HuH-7.5 (cell line): Measurements from ENCODE around the gene KIAA0040.
A peak's percentile ranks its signal among the peaks of the same experiment; 100 is the strongest.

Experiments
- DNase-seq: peaks from one replicate; pipeline ENCODE4 v3.0.0; 2011; ENCODE audit warnings: low spot score

The KIAA0040 gene

DNA sequence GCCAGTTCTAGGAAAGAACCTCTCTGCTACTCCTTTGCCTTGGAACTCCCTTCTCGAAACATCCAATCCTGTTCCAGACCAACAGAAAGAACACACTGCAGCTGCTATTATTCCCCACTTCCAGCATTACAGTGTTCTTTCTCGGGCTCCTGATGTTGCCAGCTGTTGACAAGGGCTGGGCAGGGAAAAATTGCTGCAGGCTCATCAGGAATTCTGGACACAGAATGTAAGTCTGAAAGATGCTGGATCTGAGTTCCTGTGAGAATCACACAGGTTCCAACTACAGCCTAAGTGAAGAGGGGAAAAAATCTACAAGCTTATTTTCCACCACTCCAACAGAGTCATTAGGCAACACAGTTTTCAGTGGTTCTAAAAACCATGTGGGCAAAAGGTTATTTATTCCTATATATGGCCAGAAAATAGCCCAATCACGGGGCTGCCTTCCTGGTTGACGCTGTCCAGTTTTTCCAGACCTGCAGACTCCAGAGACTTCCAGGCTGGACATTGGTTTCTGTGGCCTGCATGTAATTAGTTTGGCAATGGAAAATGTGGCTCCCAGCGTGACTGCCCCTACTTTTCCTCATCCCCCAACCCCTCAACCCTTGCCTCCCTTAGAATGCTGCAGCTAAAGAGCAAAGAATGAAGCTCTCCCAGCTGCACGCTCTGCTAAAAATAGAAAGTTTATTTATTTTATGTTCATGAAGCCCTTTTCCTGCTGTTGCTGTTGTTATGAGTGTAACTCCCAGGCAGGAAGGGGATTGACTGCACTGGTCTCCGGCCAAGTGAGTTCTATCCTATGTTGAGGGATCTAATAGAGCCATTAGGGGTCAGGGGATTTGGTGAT, 8.3 kb upstream of the KIAA0040 start:
- no peak for DNase-seq

DNA sequence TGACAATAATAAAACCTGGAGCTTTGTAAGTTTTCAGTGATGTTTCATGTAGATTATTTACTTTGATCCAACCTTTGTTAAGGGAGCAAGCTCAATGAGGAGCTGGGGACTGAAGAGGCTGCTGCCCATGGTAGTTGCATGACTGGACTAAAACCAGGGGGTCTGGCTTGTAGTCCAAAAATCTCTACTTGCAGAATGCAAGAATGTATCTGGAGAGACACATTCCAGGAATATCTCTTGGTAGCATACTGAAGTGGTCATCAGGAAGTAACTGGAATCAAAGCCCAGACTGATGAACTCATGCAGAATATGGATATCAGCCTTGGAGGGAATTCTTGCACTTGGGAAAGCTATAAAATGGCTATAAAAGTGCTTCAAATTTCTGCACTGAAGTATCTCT, 5.8 kb upstream of the KIAA0040 start:
- no peak for DNase-seq

DNA sequence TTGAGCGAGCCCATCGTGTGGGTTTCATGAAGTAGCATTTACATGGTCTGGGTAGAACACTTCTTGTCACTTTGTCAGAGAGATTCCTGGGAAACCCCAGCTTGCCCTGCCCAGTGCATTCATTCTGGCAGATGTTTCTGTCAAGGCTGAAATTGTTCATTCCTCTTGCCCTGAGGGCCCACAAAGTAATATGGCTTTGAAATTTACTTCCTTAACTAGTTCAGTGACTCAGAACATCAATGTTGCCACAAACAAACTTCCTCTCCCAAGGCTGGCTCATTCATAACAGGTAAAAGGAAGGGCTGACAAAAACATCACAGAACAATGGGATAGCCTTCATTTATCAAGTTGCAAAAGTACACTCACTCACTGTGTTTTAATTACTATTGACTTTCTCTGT, 5.0 kb upstream of the KIAA0040 start:
- no peak for DNase-seq

DNA sequence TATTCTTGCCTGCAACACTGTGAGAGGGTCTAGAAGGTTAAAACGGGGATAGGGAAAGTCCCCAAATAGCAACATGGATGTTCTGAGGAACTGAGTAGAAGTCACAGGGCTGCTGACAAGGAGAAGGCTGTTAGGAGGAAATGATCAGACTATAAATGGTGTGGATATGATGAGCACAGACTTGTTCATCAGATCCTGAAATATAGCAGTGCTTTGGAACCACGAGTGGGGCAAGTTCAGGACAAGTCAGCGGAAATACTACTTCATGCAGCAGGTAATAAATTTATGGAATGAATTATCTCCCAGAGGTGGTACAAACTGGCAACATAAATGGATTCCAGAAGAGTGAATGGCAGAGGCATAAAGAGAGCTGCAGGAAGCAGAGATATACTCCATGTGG, 3.2 kb upstream of the KIAA0040 start:
- DNase-seq, result no peak

DNA sequence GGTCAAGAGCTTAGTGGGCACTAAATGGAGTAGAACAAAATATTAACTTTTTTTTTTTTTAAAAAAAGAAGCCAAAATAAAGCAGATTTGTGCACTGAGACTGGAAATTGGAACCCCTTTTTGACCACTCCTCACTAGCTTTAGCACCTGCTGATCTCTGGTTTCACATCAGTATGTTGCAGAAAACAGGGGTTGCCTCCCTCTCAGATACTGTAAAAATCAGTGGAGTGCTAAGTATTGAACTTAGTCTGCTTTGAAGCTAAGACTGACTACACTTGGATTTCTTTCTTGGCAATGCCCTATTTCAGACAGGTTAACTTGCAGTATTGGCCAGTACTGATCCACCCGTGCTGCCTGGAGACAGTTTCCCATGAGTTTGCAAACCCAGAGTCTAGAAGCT, 2.7 kb upstream of the KIAA0040 start:
- no peak for DNase-seq

DNA sequence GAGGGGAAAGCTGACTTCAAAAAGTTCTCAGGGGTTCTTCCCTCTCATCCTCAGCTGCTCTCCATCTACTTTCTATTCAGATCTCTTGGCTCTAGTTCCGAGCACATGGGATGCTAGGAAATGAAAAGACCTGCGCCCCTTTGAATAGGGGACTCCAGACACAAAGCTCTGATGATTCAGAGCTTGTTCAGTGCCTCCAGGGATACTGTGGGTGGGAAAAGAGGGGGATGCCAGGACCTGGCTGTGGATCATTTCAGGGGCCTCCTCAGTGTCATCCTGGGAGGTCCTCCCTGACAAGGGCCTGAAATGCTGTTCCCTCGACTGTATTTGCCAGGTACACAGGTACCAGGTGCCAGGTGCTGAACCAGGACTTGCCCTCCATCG, 943 bp upstream of the KIAA0040 start:
- no peak for DNase-seq

DNA sequence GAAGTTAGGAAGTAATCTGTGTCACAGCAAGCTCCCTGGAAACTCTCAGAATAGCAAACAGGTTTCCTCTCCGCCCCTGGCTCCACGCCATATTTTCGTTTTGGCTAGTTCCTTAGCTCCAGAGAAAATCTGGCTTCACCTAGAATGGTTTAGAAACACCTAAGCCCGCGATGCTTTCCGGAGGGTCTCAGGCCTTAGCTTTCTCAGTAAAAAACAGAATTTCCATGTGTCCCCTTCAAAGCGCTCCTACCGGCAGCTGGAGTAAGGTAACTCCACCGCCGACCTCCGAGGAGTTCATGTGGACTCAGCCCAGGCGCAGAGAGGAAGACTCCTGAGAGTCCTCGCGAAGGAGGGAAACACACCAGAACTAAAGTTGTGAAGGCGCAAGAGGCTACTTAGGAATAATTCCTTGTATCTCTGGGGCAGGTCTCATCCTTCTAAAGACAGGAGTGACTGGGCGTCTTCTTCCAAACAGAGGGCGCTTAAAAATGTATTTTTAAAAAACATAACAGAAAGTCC, 406 bp downstream of the KIAA0040 start:
- peak; percentile 33 for DNase-seq

DNA sequence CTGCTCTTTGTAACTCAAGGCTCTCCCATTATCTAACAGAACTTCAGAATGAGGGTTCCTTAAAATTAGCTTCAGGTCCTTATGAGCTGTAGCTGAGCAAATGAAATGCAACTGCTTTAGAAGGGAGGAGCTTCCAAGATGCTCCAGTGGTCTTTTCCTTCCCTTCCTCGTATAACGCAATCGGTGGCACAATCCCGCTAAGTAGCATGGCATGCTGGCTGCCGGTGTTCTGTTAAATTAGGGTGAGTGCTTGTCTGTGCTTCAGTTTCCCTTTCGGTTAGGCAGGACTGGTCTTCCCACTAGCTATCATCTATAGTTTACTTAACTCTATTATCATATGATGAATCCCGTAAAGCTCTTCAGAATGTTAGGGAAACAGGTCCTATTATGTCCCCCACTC, 917 bp downstream of the KIAA0040 start:
- DNase-seq, result no peak

DNA sequence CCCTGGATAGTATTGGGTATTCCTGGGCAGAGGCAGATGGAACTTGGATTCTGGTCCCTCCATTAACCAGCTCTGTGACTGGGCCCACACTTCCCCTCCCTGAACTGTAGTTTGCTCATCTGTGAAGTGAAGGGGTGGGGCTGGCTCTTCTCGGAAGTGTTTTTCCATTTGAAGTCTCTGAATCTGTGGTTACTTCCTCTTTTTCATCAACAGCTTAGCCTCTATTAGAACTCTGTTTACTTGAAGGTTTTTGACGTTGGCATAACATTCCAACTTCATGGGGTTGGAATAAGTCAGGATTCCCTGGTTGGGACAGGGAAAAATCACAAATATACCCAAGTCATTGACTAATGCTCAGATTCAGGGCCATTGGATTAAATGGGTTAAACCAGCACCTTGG, 3.6 kb downstream of the KIAA0040 start:
- DNase-seq, result no peak

DNA sequence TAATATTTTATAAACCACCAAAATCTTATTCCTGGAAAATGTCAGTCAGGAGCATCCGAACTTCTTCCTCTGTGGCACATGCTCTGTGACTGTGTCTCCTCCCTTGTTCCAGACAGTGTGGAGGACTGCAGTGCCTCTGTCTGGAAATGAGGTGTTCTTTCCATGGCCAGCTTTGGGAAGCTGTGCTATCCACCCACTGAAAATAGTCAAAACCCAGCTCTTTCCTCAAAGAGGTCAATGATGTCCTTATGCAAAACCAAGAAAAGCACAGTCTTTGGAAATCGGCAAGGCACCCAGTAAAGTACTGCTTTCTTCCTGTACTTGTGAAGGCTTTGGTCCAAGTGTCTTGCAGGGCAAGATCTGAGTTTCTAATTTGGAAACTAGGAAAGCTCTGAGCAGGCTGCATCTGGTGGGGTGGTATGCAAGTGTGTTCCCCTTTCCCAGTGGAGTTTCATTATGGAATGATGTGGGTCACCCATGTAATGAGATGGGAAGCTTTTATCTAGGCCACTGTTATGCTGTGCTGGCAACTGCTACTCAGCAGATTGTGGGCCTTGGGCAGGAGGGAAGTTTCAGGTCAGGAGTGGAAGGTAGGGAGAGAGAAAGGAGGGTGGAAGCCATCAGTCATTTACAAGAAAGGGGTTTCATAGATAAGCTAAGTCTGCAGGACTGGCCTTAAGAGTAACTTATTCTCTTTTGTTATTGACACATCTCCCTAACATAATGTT, 6.0 kb downstream of the KIAA0040 start:
- no peak for DNase-seq

DNA sequence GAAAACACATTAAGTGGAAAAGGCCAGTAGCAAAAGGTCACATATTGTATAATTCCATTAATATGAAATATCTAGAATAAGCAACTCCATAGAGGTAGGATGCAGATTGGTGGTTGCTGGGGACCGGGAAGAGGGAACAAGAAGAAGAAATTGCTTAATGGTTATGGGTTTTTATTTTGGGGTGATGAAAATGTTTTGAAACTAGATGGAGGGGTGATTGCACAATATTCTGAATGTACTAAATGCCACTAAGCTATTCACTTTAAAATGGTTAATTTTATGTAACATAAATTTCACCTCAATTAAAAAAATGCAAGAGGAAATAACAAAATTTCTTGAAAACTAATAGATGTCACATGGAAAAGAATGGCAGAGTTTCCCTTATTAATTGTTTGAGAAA, 6.7 kb downstream of the KIAA0040 start:
- no peak for DNase-seq

DNA sequence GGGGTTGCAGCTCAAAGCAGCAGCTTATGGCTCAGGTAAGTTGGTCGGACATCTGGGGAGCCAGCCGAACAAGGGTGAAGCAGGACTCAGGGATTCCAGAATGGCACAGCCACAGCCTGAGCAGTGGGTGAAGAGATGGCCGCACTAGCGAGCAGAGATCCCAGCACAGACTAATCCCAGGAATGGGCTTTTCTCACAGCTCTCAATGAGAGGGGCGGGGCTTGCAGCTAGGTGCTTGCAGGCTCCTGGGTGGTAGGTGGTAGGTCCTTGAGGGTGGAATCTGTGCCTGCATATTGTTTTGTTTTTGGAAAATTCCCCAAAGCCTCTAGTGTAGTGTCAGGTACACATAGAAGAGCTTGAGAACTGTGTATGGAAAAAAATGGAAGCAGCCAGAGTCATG, 9.0 kb downstream of the KIAA0040 start:
- no peak for DNase-seq

DNA sequence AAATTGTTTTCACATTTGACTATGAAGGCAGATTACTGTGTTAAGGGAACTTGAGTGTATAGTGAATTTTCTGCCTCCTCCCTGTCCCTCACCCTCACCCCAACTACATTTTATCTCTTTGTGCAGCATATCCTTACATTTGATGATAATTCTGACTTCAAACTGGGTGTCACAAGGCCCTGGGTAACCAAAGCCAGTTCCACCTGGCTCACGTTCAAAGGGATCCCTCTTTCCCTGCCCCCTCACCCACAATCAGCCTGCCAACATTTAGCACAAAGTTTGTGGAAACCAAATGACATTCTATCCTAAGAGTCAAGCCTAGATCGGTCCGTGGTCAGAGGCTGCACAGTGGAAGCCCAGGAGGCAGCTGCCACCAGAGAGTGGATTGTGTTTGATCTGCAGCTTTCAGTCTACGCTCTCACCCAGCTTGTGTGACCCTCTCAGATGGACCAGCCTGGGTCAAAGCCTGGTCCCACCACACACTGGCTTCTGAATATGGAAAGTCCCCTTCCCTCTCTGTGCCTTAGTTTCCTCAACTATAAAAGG, 10.3 kb downstream of the KIAA0040 start:
- no peak for DNase-seq

DNA sequence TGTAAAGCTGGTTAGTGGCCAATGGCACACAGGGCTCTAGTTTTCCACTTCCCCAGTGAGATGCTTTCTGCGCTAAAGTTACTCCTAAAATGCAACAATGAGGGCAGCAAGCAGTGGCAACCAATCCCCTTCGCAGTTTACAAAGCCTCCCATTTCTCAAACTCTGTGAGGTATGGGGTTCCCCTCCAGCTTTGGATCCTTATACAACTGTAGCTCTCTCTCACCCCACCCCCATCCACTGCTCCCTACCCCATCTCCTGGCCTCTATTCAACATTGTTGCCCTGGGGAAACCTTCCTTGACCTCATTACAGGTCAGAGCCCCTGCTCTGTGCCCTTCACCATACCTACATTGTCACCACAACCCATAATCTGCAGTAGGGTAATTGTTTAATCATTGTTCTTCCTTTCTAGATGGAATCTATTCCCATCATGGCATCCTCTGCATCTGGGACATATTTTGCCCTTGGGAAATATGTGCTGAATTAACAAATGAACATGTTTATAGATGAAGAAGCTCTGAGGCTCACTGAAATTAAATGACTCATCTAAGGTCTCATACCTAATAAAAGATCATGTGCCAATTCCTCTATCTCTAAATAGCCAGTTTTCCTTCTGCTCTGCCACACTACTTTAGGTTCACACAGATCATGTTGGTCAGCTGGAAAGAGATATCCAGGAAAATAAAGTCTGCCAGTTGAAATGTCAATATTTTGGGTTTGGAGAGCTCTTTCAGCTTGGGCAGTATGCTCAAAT, 12.6 kb downstream of the KIAA0040 start:
- DNase-seq, result no peak

DNA sequence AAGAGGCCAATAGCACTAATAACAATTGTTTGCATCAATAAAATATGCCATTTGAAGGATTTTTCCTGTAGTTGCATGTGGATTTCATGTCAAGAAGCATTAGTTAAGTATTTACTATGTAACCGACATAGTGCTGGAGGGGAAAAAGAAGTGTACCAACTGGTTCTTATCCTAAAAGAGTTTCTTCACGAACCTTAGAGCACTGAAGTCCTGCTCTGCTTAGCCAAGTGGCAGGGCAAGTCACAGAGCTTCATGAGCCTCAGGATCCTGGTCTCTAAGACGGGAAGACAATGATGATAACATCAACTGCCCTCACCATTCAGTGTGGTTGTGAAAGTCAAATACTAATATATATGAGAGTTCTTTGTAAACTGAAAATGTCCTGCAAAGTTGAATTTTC, 14.1 kb downstream of the KIAA0040 start:
- DNase-seq, result no peak

DNA sequence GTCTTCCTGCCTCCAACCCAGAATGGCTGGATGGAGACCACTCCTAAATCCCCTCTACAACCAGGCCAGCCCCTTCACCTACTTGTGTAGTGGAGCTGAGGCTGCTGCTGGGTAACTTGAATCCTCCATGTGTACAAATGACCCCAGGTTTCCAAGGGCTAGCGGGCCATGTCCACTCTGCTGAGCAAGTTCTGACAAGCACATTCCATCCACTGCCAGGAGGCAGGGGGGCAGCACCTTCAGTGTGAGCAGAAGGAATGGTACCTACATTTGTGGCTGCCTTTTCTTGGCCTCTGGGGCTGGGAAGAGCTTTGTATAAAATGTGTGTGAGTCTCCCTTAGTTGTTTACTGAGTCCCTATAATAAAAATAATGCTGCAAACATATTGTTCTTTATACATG, 14.5 kb downstream of the KIAA0040 start:
- no peak for DNase-seq

DNA sequence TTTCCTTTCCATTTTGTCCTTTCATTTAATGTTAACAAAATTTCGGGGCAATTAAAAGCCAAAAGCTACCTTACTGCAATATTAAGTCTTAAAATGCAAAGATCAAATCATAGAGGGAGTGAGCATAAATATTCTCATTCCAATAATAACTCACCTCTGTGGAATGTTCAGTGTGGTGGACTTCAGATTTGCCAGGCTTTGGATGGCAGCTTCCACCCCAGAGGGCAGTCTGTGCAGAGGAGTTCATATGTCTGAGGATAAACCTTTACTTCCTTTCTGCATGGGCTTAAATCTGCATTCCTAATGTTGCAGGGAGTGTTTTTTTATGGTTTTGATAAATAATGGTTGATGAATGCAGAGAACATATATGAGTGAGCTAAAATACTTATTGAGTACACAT, 16.3 kb downstream of the KIAA0040 start:
- DNase-seq, result no peak

DNA sequence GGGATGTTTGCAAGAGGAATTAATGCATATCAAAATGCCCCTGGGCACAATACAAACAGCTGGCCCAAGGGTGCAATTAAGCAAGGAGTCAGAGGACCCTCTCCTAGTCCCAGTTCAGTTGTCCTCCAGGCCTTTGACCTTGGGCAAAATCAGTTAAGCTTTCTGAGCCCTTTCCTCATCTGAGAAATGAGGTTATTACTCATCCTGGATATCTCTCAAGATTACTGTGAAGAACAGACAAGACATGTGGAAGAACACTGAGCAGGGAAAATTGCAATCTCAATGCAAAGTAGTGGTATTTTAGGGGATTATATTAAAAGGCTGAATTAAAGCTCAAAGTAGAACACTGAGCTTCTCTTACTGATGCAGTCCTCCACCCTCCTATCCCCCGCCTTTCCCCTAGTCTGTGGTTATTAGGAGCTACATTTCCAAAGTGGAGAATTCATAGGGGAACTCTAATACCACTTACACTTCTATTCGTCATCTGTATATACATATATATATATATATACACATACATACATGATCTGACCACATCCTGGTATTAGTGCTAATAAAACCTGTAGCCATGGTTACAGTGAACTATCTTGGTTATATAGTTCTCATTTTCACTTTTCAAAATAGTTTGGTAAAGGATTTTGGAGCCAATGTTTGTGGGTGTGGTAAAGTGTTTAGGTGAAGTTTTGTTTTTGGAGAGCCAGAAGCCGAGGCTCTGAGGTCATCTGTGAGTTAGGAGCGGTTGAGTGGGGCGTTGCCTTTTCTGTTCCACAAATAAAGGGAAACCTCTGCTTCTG, 18.1 kb downstream of the KIAA0040 start:
- no peak for DNase-seq

DNA sequence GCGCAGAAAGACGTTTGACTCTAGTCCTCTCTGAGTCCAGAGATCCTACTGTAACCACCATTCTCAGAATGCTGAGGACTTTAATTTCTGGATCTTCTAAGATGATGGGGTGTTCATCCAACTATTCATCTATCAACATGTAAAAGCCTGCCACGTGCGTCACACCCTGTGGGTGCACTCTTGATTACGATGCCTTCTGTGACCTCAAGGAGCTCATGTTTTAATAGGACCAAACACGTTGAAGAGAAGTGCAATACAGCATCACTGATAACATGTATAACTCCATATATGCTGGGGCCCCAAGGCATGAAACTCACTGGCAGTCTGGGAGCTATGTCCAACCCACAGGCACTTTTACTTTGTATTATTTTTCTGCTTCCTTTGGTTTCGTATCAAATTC, 19.0 kb downstream of the KIAA0040 start:
- no peak for DNase-seq

DNA sequence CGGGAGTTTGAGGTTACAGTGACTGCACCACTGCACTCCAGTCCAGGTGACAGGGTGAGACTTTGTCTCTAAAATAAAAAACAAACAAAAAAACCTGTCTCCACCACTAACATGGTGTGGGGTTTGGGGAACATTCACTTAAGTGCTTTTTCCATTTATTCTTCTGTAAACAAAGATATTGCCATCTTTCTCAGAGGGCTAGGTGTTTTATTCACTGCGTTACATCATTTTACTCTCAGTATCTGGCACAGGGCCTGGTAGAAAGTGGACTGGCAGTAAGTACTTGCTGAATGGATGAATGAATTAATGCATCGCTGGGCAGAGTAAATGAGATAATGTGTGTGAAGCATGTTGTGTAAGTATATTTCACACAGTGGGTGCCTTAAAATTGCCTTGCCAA, 20.1 kb downstream of the KIAA0040 start:
- no peak for DNase-seq

DNA sequence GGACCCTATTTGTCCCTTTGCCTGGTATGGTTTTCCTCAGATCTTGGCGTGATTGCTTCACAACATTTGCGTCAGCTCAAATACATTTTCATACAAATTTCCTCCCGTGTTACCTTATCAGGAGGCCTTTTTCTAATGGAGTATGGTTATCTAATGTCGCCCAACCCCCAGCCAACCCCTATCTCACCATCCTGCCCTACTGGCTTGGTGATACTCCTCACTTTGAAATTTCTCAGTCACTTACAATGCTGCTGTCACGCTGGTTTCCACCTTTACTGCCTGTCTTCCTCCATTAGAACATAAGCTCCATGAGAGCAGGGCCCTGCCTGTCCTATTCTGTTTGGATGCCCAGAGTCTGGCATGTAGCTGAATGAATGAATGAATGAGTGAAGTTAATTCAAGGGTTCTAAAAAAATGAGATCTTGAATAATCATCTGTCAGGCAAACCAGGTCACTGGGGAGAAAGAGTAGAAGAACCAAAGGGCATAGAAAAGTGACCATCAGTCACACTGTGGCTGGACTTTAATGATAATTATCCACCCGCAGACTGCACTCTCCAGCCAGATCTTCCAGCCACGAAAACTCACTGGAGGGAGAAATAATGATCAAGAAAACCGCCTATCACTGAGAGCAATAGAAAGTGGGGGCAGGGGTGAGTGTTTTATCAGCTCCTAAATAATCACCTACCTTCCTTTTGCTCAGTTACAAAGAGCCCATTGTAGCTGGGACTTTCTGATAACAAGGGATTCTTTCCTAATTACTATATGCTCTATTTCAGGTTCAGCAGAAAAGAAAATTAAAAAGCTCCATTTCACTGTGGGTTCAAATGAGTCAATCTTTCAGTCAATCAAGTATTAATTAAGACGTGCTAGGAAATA, 21.3 kb downstream of the KIAA0040 start:
- DNase-seq, result no peak
